GM23338 (cell line): ENCODE measurements around the gene ASCL2. TPM values are rescaled to one million over a fixed set of nuclear protein-coding genes. Genes with fewer than 3 reads are reported as not detected.

ENCODE experiments used
- ATAC-seq: fragments of 200-7000 bp; cut with Tn5 transposase; 3 replicates; pipeline ENCODE4 v1.9.1; 2020
- DNase-seq: peaks from one replicate; pipeline ENCODE4 v3.0.0-alpha.2; 2015; ENCODE audit warnings: low spot score
- H2AFZ ChIP-seq: fragments of 200-600 bp; sonication (generic); 2 replicates; pipeline ENCODE4 v1.8.0; 2016; ENCODE audit warnings: antibody characterized with exemption, mild to moderate bottlenecking, moderate library complexity
- H3F3A ChIP-seq: fragments of 200-600 bp; sonication (generic); replicated peaks from 2 replicates; pipeline ENCODE4 v1.8.0; 2017; ENCODE audit warnings: antibody characterized with exemption, mixed run types, low read depth
- H3K27ac ChIP-seq: fragments of 200-600 bp; sonication (generic); 2 replicates; pipeline ENCODE4 v1.6.1; 2016; ENCODE audit warnings: low read depth
- H3K27me3 ChIP-seq: fragments of 200-600 bp; sonication (generic); 2 replicates; pipeline ENCODE4 v1.8.0; 2016; ENCODE audit warnings: mild to moderate bottlenecking, mixed run types, moderate library complexity; ENCODE audit not compliant: insufficient read depth
- H3K36me3 ChIP-seq: fragments of 200-600 bp; sonication (generic); 2 replicates; pipeline ENCODE4 v1.8.0; 2016; ENCODE audit warnings: mild to moderate bottlenecking; ENCODE audit not compliant: insufficient read depth
- H3K4me1 ChIP-seq: fragments of 200-600 bp; sonication (generic); 2 replicates; pipeline ENCODE4 v1.8.0; 2016; ENCODE audit warnings: mild to moderate bottlenecking, moderate library complexity; ENCODE audit not compliant: insufficient read depth
- H3K4me2 ChIP-seq: fragments of 200-600 bp; sonication (generic); 2 replicates; pipeline ENCODE4 v1.7.1; 2017; ENCODE audit warnings: mixed run types
- H3K4me3 ChIP-seq: fragments of 200-600 bp; sonication (generic); 2 replicates; pipeline ENCODE4 v1.6.1; 2016; ENCODE audit warnings: mixed run types
- H3K79me2 ChIP-seq: fragments of 200-600 bp; sonication (generic); replicated peaks from 2 replicates; pipeline ENCODE4 v1.8.0; 2017; ENCODE audit warnings: mild to moderate bottlenecking; ENCODE audit not compliant: insufficient read depth
- H3K9me2 ChIP-seq: fragments of 200-600 bp; sonication (generic); 2 replicates; pipeline ENCODE4 v1.8.0; 2017; ENCODE audit not compliant: insufficient read depth
- H4K20me1 ChIP-seq: fragments of 200-600 bp; sonication (generic); replicated peaks from 2 replicates; pipeline ENCODE4 v1.8.0; 2017; ENCODE audit warnings: mild to moderate bottlenecking; ENCODE audit not compliant: insufficient read depth
- H3K27ac Mint-ChIP-seq: 2 replicates; pipeline ENCODE4 v1.8.0; 2020; ENCODE audit warnings: inconsistent platforms, mild to moderate bottlenecking, moderate library complexity, mixed read lengths
- H3K27me3 Mint-ChIP-seq: 3 replicates; pipeline ENCODE4 v1.8.0; 2022; ENCODE audit warnings: low read depth, mild to moderate bottlenecking, moderate library complexity, mixed read lengths, inconsistent platforms; ENCODE audit not compliant: insufficient read depth, poor library complexity
- H3K36me3 Mint-ChIP-seq: 3 replicates; pipeline ENCODE4 v1.8.0; 2021; ENCODE audit warnings: low read depth, mild to moderate bottlenecking, inconsistent platforms, moderate library complexity, mixed read lengths
- H3K4me1 Mint-ChIP-seq: 3 replicates; pipeline ENCODE4 v1.8.0; 2020; ENCODE audit warnings: mild to moderate bottlenecking, inconsistent platforms, mixed read lengths
- H3K4me3 Mint-ChIP-seq: 3 replicates; pipeline ENCODE4 v1.8.0; 2021; ENCODE audit warnings: moderate library complexity, mild to moderate bottlenecking, inconsistent platforms, mixed read lengths
- H3K9me3 Mint-ChIP-seq: 3 replicates; pipeline ENCODE4 v1.8.0; 2020; ENCODE audit warnings: moderate library complexity, mild to moderate bottlenecking, inconsistent platforms, mixed read lengths
- CREB1 ChIP-seq: fragments of 250-450 bp; sonication (Bioruptor Pico); IDR thresholded peaks from 2 replicates; pipeline ENCODE4 v1.5.0; 2020; ENCODE audit warnings: low read depth, mild to moderate bottlenecking, moderate library complexity
- EZH2 ChIP-seq: fragments of 200-600 bp; sonication (generic); IDR thresholded peaks from one replicate; pipeline ENCODE4 v1.8.0; 2017; ENCODE audit warnings: antibody characterized with exemption, mild to moderate bottlenecking, low read depth; ENCODE audit not compliant: unreplicated experiment
- JUNB ChIP-seq: IDR thresholded peaks from one replicate; pipeline ENCODE4 v1.6.1; 2016; ENCODE audit warnings: antibody characterized with exemption; ENCODE audit not compliant: unreplicated experiment
- NANOG ChIP-seq: IDR thresholded peaks from 2 replicates; pipeline ENCODE4 v1.6.1; 2016; ENCODE audit warnings: antibody characterized with exemption, borderline replicate concordance
- POLR2AphosphoS5 ChIP-seq: IDR thresholded peaks from 2 replicates; pipeline ENCODE4 v1.6.1; 2016; ENCODE audit warnings: antibody characterized with exemption, low read depth
- ZNF114 ChIP-seq: fragments of 250-450 bp; sonication (Bioruptor Pico); IDR thresholded peaks from 2 replicates; pipeline ENCODE4 v1.5.0; 2020; ENCODE audit warnings: mild to moderate bottlenecking, moderate library complexity
- polyA plus RNA-seq: library from polyadenylated mRNA; unstranded; fragments of >200 nt; fragmentation: Nextera tagmentation; extraction: Ambion mirVana; gene quantifications from 2 replicates; pipeline ENCODE4 v1.2.1, GENCODE V29; 2016
- total RNA-seq: library from RNA; depleted of rRNA; stranded (reverse); fragments of >200 nt; shearing (Covaris generic); gene quantifications from 2 replicates; pipeline ENCODE4 v1.2.3, GENCODE V29; 2014
- TF ChIP-seq, protein P1 (sequence below): IDR thresholded peaks from one replicate; pipeline ENCODE4 v1.6.1; 2018; ENCODE audit warnings: antibody characterized with exemption; ENCODE audit not compliant: unreplicated experiment
- TF ChIP-seq, protein P2 (sequence below): fragments of 250-450 bp; sonication (Bioruptor Pico); IDR thresholded peaks from 2 replicates; pipeline ENCODE4 v1.5.0; 2020; ENCODE audit warnings: mild to moderate bottlenecking, moderate library complexity

Gene ASCL2
- total and polyA plus RNA-seq, 2 experiments from 2014 or later = 0.57 to 1.6 TPM

DNA sequence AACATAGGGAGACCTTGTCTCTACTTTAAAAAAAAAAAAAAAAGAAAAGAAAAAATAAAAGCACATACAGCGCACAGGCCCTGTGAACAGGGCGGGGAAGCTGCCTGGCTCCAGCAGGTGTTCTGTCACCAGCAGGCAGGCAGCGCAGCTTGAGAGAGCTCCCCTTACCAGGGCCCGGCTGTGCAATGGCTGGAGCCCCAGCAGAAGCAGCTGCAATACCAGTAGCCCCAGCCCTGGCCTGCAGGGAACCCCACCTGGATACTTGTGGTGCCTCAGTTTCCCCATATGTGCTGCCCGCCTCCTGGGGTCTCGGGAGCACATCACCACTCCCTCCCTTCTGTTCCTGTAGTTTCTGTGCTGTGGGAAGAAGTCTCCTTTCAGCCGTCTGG is 43.7 kb upstream of the ASCL2 start (continued):
- no peak for TF ChIP-seq EZH2
- TF ChIP-seq ZNF114 (CRISPR knock-in tag) = no peak
- TF ChIP-seq NANOG = no peak
- TF ChIP-seq POLR2AphosphoS5 = no peak
- TF ChIP-seq CREB1 (CRISPR knock-in tag) = no peak

DNA sequence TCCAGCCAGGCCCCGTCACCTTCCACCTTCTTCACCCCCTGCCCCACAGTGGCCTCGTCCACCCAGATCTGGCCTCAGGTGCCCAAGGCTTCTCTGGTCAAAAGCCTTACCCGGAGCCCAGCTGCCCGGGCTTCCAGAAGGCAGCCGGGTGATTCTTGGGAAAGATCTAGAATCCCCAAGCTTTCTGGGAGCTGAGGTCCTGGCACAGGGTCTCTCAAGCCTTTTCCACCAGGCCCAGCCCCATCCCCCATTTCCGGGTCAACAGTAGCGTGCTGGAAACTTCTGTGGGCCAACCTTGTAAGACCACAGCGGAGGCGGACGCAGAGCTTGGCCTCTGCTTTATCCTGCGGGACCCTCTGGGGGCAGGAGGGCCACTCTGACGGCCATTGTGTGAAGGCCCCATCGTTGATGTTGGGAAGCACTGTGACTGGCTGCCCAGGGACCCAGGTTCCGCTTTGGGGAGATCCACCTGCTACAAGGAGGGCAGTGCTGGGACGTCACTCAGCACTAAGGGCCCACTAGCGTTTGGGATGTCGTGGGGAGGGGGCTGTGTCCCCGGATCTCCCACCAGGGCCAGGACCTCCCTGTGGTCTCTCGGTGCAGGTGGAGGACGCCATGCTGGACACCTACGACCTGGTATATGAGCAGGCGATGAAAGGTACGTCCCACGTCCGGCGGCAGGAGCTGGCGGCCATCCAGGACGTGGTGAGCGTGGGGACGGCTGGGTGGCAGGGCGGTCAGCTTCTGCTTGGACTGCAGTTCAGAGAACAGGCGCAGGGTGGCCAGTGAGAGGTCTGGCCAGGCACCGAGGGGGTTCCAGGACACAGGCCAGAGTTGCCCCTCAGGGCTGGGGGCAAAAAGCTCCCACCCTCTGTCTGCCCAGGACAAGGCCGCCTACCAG is 42.9 kb upstream of the ASCL2 start:
- Histone ChIP-seq H3K36me3 (no peaks in the 10 kb centered on the region), H3K79me2 (no peaks in the 10 kb centered on the region), H3F3A (no peaks in the 10 kb centered on the region), H3K9me2 (no peaks in the 10 kb centered on the region), H3K27ac (no peak overlapping the region), H3K4me2 (no peak overlapping the region), H3K4me3 (no peak overlapping the region), H2AFZ (no peak overlapping the region), H4K20me1 (no peaks in the 10 kb centered on the region), H3K27me3 (no peaks in the 10 kb centered on the region), H3K4me1 (no peaks in the 10 kb centered on the region)
- no peak for ATAC-seq
- Mint-ChIP-seq H3K4me1 (no peaks in the 10 kb centered on the region), H3K36me3 (no peaks in the 10 kb centered on the region; the same call in 2 of the 3 replicates), H3K4me3 (no peak overlapping the region), H3K27ac (no peak overlapping the region), H3K27me3 (peaks cover 10% of the 10 kb centered on the region), H3K9me3 (peaks cover 3% of the 10 kb centered on the region; the same call in 1 of the 3 replicates)
- DNase-seq = no peak
- TF ChIP-seq, protein P1, sequence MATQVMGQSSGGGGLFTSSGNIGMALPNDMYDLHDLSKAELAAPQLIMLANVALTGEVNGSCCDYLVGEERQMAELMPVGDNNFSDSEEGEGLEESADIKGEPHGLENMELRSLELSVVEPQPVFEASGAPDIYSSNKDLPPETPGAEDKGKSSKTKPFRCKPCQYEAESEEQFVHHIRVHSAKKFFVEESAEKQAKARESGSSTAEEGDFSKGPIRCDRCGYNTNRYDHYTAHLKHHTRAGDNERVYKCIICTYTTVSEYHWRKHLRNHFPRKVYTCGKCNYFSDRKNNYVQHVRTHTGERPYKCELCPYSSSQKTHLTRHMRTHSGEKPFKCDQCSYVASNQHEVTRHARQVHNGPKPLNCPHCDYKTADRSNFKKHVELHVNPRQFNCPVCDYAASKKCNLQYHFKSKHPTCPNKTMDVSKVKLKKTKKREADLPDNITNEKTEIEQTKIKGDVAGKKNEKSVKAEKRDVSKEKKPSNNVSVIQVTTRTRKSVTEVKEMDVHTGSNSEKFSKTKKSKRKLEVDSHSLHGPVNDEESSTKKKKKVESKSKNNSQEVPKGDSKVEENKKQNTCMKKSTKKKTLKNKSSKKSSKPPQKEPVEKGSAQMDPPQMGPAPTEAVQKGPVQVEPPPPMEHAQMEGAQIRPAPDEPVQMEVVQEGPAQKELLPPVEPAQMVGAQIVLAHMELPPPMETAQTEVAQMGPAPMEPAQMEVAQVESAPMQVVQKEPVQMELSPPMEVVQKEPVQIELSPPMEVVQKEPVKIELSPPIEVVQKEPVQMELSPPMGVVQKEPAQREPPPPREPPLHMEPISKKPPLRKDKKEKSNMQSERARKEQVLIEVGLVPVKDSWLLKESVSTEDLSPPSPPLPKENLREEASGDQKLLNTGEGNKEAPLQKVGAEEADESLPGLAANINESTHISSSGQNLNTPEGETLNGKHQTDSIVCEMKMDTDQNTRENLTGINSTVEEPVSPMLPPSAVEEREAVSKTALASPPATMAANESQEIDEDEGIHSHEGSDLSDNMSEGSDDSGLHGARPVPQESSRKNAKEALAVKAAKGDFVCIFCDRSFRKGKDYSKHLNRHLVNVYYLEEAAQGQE = no peak
- no peak for TF ChIP-seq JUNB
- TF ChIP-seq, protein P2, sequence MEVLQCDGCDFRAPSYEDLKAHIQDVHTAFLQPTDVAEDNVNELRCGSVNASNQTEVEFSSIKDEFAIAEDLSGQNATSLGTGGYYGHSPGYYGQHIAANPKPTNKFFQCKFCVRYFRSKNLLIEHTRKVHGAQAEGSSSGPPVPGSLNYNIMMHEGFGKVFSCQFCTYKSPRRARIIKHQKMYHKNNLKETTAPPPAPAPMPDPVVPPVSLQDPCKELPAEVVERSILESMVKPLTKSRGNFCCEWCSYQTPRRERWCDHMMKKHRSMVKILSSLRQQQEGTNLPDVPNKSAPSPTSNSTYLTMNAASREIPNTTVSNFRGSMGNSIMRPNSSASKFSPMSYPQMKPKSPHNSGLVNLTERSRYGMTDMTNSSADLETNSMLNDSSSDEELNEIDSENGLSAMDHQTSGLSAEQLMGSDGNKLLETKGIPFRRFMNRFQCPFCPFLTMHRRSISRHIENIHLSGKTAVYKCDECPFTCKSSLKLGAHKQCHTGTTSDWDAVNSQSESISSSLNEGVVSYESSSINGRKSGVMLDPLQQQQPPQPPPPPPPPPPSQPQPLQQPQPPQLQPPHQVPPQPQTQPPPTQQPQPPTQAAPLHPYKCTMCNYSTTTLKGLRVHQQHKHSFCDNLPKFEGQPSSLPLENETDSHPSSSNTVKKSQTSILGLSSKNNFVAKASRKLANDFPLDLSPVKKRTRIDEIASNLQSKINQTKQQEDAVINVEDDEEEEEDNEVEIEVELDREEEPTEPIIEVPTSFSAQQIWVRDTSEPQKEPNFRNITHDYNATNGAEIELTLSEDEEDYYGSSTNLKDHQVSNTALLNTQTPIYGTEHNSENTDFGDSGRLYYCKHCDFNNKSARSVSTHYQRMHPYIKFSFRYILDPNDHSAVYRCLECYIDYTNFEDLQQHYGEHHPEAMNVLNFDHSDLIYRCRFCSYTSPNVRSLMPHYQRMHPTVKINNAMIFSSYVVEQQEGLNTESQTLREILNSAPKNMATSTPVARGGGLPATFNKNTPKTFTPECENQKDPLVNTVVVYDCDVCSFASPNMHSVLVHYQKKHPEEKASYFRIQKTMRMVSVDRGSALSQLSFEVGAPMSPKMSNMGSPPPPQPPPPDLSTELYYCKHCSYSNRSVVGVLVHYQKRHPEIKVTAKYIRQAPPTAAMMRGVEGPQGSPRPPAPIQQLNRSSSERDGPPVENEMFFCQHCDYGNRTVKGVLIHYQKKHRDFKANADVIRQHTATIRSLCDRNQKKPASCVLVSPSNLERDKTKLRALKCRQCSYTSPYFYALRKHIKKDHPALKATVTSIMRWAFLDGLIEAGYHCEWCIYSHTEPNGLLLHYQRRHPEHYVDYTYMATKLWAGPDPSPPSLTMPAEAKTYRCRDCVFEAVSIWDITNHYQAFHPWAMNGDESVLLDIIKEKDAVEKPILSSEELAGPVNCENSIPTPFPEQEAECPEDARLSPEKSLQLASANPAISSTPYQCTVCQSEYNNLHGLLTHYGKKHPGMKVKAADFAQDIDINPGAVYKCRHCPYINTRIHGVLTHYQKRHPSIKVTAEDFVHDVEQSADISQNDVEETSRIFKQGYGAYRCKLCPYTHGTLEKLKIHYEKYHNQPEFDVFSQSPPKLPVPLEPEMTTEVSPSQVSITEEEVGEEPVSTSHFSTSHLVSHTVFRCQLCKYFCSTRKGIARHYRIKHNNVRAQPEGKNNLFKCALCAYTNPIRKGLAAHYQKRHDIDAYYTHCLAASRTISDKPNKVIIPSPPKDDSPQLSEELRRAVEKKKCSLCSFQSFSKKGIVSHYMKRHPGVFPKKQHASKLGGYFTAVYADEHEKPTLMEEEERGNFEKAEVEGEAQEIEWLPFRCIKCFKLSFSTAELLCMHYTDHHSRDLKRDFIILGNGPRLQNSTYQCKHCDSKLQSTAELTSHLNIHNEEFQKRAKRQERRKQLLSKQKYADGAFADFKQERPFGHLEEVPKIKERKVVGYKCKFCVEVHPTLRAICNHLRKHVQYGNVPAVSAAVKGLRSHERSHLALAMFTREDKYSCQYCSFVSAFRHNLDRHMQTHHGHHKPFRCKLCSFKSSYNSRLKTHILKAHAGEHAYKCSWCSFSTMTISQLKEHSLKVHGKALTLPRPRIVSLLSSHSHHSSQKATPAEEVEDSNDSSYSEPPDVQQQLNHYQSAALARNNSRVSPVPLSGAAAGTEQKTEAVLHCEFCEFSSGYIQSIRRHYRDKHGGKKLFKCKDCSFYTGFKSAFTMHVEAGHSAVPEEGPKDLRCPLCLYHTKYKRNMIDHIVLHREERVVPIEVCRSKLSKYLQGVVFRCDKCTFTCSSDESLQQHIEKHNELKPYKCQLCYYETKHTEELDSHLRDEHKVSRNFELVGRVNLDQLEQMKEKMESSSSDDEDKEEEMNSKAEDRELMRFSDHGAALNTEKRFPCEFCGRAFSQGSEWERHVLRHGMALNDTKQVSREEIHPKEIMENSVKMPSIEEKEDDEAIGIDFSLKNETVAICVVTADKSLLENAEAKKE = no peak
